ENCODE data around the gene SSTR4.

DNA sequence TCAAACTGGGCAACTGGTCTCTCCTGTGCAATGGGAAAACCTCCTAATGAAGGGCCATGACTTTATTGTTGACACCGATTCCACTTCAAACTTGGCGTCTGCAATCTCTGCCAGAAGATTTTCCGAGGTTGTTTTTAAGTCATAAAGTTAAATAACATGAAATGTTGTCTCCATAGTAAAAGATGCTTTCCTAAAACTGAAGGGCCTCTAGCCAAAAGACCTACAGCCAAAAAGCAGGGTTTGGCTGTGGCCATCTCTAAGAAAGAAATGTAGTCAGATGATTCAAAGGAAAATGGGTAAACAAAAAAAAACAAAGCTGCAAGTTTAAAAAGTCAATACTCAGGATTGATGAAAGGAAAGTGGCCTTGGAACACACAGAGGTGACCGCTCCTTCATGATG is 36.9 kb downstream of the SSTR4 start:
- TF ChIP-seq EZH2 (IDR thresholded peaks at IDR 0.05; ENCODE audit: insufficient read depth, poor library complexity, severe bottlenecking) (no peak), EZH2phosphoT487 (IDR thresholded peaks at IDR 0.05; ENCODE audit: insufficient read depth, low read depth) (no peak)
